Upper lobe of left lung (tissue), 6 donors: Measurements from ENCODE around the gene HOXD12. TPM values are rescaled to one million over a fixed set of nuclear protein-coding genes. Genes with fewer than 3 reads are reported as not detected.

Experiments
- ATAC-seq, 2 donors: fragments of 200-7000 bp; cut with Tn5 transposase; one replicate each; pipeline ENCODE4 v1.9.1; 2022; ENCODE audit warnings: mild to moderate bottlenecking in 2 of 2, moderate library complexity in 2 of 2; ENCODE audit not compliant: low FRiP score in 2 of 2
- DNase-seq, 2 donors: peaks; one replicate each; pipeline ENCODE4 v3.0.0-alpha.2; 2019 to 2020
- H3K27ac ChIP-seq, 4 donors: fragments of 200-600 bp; sonication (generic); one replicate each; pipeline ENCODE4 v1.5.1; 2016 to 2019
- H3K27me3 ChIP-seq, 4 donors: fragments of 200-600 bp; sonication (generic); one replicate each; pipeline ENCODE4 v1.5.1; 2017 to 2019
- H3K36me3 ChIP-seq, 4 donors: fragments of 200-600 bp; sonication (generic); one replicate each; pipeline ENCODE4 v1.5.1; 2016 to 2019
- H3K4me1 ChIP-seq, 4 donors: fragments of 200-600 bp; sonication (generic); one replicate each; pipeline ENCODE4 v1.5.1; 2018 to 2019
- H3K4me3 ChIP-seq, 4 donors: fragments of 200-600 bp; sonication (generic); one replicate each; pipeline ENCODE4 v1.5.1; 2017 to 2019; ENCODE audit warnings: mild to moderate bottlenecking in 2 of 4, moderate library complexity in 1 of 4
- H3K9me3 ChIP-seq, 4 donors: fragments of 200-600 bp; sonication (generic); one replicate each; pipeline ENCODE4 v1.5.1; 2018 to 2019
- CTCF ChIP-seq, 6 experiments: fragments of 450-650 bp in 4 of 6; fragments of 200-600 bp in 2 of 6; sonication (generic) in 2 of 6; IDR thresholded peaks; one replicate each; pipeline ENCODE4 v1.5.1; 2016 to 2019; ENCODE audit warnings: antibody characterized with exemption in 6 of 6
- EP300 ChIP-seq, 4 donors: sonication (generic); formaldehyde crosslinking; IDR thresholded peaks; one replicate each; pipeline ENCODE4 v1.5.1; 2017; ENCODE audit warnings: antibody characterized with exemption in 4 of 4, control low read depth in 2 of 4
- POLR2A ChIP-seq, 4 donors: fragments of 450-650 bp; IDR thresholded peaks; one replicate each; pipeline ENCODE4 v1.5.1; 2016 to 2017; ENCODE audit warnings: antibody characterized with exemption in 4 of 4, mild to moderate bottlenecking in 2 of 4
- POLR2AphosphoS5 ChIP-seq, 2 donors: sonication (generic); formaldehyde crosslinking; IDR thresholded peaks; one replicate each; pipeline ENCODE4 v1.5.1; 2017; ENCODE audit warnings: antibody characterized with exemption in 2 of 2
- WGBS, 2 donors: methylation state at CpG; one replicate each; pipeline ENCODE4 v1.1.5; 2017 to 2018; 5-methylcytosine and 5-hydroxymethylcytosine counted together
- total RNA-seq, 6 donors: library from RNA; depleted of rRNA in 4 of 6; stranded (reverse); fragments of >200 nt in 4 of 6; gene quantifications; one replicate each; pipeline versions ENCODE4 v1.1.0 to v1.2.1, GENCODE V29; 2016 to 2021
- donor health status: DM: no; HTN: no; CAD: no; lungs with moderate emphysema.
- donor health status: DM: no; HTN: yes; CAD: no; lungs with severe emphysema.

HOXD12 gene
- total RNA-seq, 6 donors from 2014 or later, result not detected

- WGBS, 2 donors, result 13 to 15% methylated on average over 22 to 24 of the region's 24 CpGs
- H3K4me1 ChIP-seq, result peaks cover 13 to 25% (median 20%) of the 10 kb centered on the region in 4 donors
- H3K4me3 ChIP-seq, result no peak overlapping the region
- peaks cover 0 to 5% (median 0%) of the 10 kb centered on the region in 4 donors for H3K9me3 ChIP-seq
- H3K36me3 ChIP-seq, result no peaks in the 10 kb centered on the region
- TF ChIP-seq CTCF (IDR thresholded peaks at IDR 0.05) (peak in 1 of 6 experiments; percentile 3), POLR2AphosphoS5 (IDR thresholded peaks at IDR 0.05) (no peak), EP300 (IDR thresholded peaks at IDR 0.05) (no peak), POLR2A (IDR thresholded peaks at IDR 0.05) (no peak)
- H3K27ac ChIP-seq, result no peak overlapping the region
- no peak for DNase-seq
- ATAC-seq, result no peak
- H3K27me3 ChIP-seq, result peaks cover 3 to 93% (median 52%) of the 10 kb centered on the region in 4 donors
Observed at GRCh38 chr2:176118601-176119339, 19.2 kb downstream of the HOXD12 start.

GRCh38 chr2:176120364-176121189, 21.0 kb downstream of the HOXD12 start:
- Histone ChIP-seq H3K4me1 (peaks cover 13 to 25% (median 21%) of the 10 kb centered on the region in 4 donors), H3K9me3 (peaks cover 0 to 5% (median 0%) of the 10 kb centered on the region in 4 donors), H3K27me3 (peaks cover 3 to 97% (median 60%) of the 10 kb centered on the region in 4 donors), H3K36me3 (no peaks in the 10 kb centered on the region), H3K4me3 (no peak overlapping the region), H3K27ac (no peak overlapping the region)
- WGBS, 2 donors, result 12 to 14% methylated on average over 13 of the region's 13 CpGs
- DNase-seq (no peak), ATAC-seq (no peak)
- TF ChIP-seq POLR2AphosphoS5 (IDR thresholded peaks at IDR 0.05) (no peak), EP300 (IDR thresholded peaks at IDR 0.05) (no peak), CTCF (IDR thresholded peaks at IDR 0.05) (no peak), POLR2A (IDR thresholded peaks at IDR 0.05) (no peak)

DNA sequence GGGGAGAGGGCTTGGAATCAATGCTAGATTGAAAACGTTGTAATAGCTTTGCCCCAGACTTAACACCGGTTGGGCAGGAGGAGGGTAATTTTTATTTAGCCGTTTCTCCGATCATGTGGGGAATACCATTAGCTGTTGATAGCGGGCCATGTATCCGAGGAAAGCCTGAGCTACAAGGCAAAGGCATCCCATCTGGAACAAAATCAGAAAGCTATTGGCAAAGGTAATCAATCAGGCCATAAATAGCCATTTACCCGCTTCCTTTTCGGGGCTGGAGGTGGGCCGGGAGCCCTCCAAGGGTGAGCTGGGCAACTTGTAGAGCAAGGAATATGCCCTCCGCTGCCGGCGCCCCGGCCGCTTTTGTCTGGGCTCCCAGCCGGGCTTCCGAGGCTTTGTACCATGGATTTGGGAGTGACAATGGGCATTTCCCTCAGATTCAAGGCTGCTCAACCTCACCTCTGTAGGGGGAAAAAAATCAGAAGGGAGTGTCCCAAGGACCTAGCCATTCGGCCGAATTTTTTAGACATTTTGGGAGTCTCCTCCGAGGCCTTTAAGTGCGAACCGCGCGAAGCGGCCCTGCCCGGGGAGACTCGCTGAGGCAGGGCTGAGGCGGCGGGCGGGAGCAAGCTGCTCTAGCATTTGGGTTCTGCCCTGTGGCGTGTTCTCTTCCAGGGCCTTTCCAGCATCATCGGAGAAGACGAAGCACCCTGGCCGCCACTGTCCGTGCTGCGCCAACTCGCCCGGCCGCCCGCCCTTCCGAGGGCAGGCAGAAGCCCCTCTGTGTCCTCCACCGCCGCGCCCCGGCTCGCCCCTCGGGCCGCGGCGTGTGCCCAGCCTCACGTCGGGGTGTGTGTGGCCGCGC, 21.8 kb downstream of the HOXD12 start:
- no peak for TF ChIP-seq POLR2AphosphoS5 (IDR thresholded peaks at IDR 0.05)
- no peak for TF ChIP-seq POLR2A (IDR thresholded peaks at IDR 0.05)
- no peak for TF ChIP-seq EP300 (IDR thresholded peaks at IDR 0.05)
- no peak for TF ChIP-seq CTCF (IDR thresholded peaks at IDR 0.05)
- no peak overlapping the region for H3K27ac ChIP-seq
- H3K27me3 ChIP-seq, result peaks cover 3 to 93% (median 56%) of the 10 kb centered on the region in 4 donors
- WGBS, 2 donors, result 8 to 11% methylated on average over 24 to 53 of the region's 53 CpGs
- no peak overlapping the region for H3K4me3 ChIP-seq
- peaks cover 0 to 5% (median 0%) of the 10 kb centered on the region in 4 donors for H3K9me3 ChIP-seq
- ATAC-seq (no peak), DNase-seq (peak in 1 of 2 donors; percentile 81)
- H3K4me1 ChIP-seq, result peaks cover 13 to 25% (median 21%) of the 10 kb centered on the region in 4 donors
- H3K36me3 ChIP-seq, result no peaks in the 10 kb centered on the region

- 9 to 13% methylated on average over 18 to 46 of the region's 47 CpGs for WGBS, 2 donors
- ATAC-seq, result peak in 1 of 2 donors; percentile 14
- H3K4me3 ChIP-seq, result peak overlapping the region in 3 of 4 donors; percentile 5 to 40 (median 37)
- peaks cover 13 to 25% (median 21%) of the 10 kb centered on the region in 4 donors for H3K4me1 ChIP-seq
- H3K36me3 ChIP-seq, result no peaks in the 10 kb centered on the region
- peaks cover 0 to 5% (median 0%) of the 10 kb centered on the region in 4 donors for H3K9me3 ChIP-seq
- H3K27ac ChIP-seq, result no peak overlapping the region
- H3K27me3 ChIP-seq, result peaks cover 3 to 87% (median 55%) of the 10 kb centered on the region in 4 donors
- TF ChIP-seq CTCF (IDR thresholded peaks at IDR 0.05) (no peak), EP300 (IDR thresholded peaks at IDR 0.05) (no peak), POLR2AphosphoS5 (IDR thresholded peaks at IDR 0.05) (no peak), POLR2A (IDR thresholded peaks at IDR 0.05) (no peak)
- peak in 1 of 2 donors; percentile 75 for DNase-seq
Observed at GRCh38 chr2:176122052-176122682, 22.6 kb downstream of the HOXD12 start.
